Measurements from ENCODE around the gene ZNF683. TPM values are rescaled to one million over a fixed set of nuclear protein-coding genes. Genes with fewer than 3 reads are reported as not detected.

ZNF683 gene
- total and polyA plus RNA-seq, 2 donors (not counting 1 experiment from before 2014, with no cell fraction given) = not detected

DNA sequence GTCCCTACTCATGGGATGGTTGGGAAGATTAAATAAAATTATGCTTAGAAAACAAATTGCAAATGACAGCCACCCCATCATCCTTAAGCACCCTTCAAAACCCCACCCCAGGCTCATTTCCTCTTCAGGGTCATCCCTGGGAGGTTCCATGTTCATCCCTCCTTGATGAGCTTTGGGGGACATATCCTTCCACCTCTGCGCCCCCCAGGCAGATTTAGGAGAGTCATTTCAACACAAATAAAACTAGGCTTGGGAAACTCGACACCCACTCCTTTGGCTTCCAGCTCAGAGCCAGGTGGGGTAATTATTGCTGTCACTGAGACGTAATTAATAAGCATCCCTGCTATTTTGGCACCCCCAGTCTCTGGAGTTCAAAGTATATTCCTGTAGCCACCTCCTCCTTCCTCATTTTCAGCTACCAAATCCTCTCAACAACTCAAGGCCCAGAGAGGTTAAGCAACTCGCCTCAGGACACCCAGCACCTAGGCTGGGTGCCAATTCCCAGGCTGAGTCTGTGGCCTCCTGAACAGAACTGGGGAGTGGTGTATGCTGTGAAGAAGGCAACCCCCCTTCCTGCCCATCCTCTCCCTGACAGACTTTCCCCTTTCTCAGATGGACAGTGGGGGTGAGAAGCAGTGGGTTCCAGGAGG lies 19.2 kb downstream of the ZNF683 start:
- peaks cover 13% of the 10 kb centered on the region for H3K27me3 ChIP-seq (ENCODE audit: control insufficient read depth, insufficient read depth, low read length)
- H3K4me3 ChIP-seq (replicated peaks in 1 of 4; ENCODE audit: control extremely low read depth in 1 of 4, insufficient read depth in 1 of 4, low read depth in 3 of 4, low read length in 4 of 4) = no peak overlapping the region
- no peaks in the 10 kb centered on the region for H3K36me3 ChIP-seq (ENCODE audit: control insufficient read depth, insufficient read depth, low read length)
- no peak overlapping the region for H3K27ac ChIP-seq (ENCODE audit: insufficient read depth, low read length)
- TF ChIP-seq EZH2 (IDR thresholded peaks at IDR 0.05; ENCODE audit: low read length, missing control alignments) = no peak
- TF ChIP-seq, protein P1, sequence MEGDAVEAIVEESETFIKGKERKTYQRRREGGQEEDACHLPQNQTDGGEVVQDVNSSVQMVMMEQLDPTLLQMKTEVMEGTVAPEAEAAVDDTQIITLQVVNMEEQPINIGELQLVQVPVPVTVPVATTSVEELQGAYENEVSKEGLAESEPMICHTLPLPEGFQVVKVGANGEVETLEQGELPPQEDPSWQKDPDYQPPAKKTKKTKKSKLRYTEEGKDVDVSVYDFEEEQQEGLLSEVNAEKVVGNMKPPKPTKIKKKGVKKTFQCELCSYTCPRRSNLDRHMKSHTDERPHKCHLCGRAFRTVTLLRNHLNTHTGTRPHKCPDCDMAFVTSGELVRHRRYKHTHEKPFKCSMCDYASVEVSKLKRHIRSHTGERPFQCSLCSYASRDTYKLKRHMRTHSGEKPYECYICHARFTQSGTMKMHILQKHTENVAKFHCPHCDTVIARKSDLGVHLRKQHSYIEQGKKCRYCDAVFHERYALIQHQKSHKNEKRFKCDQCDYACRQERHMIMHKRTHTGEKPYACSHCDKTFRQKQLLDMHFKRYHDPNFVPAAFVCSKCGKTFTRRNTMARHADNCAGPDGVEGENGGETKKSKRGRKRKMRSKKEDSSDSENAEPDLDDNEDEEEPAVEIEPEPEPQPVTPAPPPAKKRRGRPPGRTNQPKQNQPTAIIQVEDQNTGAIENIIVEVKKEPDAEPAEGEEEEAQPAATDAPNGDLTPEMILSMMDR (conservative IDR thresholded peaks at IDR 0.05 in 1 of 2, IDR thresholded peaks at IDR 0.05 in 1 of 2; ENCODE audit: low read depth in 1 of 2, low read length in 2 of 2) = no peak
- no peaks in the 10 kb centered on the region for H3K79me2 ChIP-seq (ENCODE audit: control insufficient read depth, insufficient read depth, low read length)
- H2AFZ ChIP-seq (ENCODE audit: low read length) = no peak overlapping the region
- H4K20me1 ChIP-seq (ENCODE audit: control insufficient read depth, extremely low read depth, insufficient read depth, low read length) = no peaks in the 10 kb centered on the region
- H3K9me3 ChIP-seq (ENCODE audit: control insufficient read depth, insufficient read depth, low read depth, low read length) = no peaks in the 10 kb centered on the region
- no peak overlapping the region for H3K9ac ChIP-seq (ENCODE audit: insufficient read depth, low read length)
- H3K4me2 ChIP-seq (ENCODE audit: extremely low read depth, insufficient read depth, low read length) = no peak overlapping the region
- no peaks in the 10 kb centered on the region for H3K4me1 ChIP-seq (ENCODE audit: control insufficient read depth, extremely low read depth, insufficient read depth, low read length)
- DNase-seq (ENCODE audit: low read depth in 2 of 2) = no peak

- DNase-seq (ENCODE audit: low read depth in 2 of 2) = no peak
- TF ChIP-seq EZH2 (IDR thresholded peaks at IDR 0.05; ENCODE audit: low read length, missing control alignments) = no peak
- TF ChIP-seq, protein P1 (conservative IDR thresholded peaks at IDR 0.05 in 1 of 2, IDR thresholded peaks at IDR 0.05 in 1 of 2; ENCODE audit: low read depth in 1 of 2, low read length in 2 of 2) = no peak
- Histone ChIP-seq H3K27me3 (ENCODE audit: control insufficient read depth, insufficient read depth, low read length) (peaks cover 10% of the 10 kb centered on the region), H3K4me2 (ENCODE audit: extremely low read depth, insufficient read depth, low read length) (no peak overlapping the region), H4K20me1 (ENCODE audit: control insufficient read depth, extremely low read depth, insufficient read depth, low read length) (no peaks in the 10 kb centered on the region), H3K79me2 (ENCODE audit: control insufficient read depth, insufficient read depth, low read length) (no peaks in the 10 kb centered on the region), H3K4me3 (replicated peaks in 1 of 4; ENCODE audit: control extremely low read depth in 1 of 4, insufficient read depth in 1 of 4, low read depth in 3 of 4, low read length in 4 of 4) (no peak overlapping the region), H2AFZ (ENCODE audit: low read length) (no peak overlapping the region), H3K9ac (ENCODE audit: insufficient read depth, low read length) (no peak overlapping the region), H3K4me1 (ENCODE audit: control insufficient read depth, extremely low read depth, insufficient read depth, low read length) (no peaks in the 10 kb centered on the region), H3K9me3 (ENCODE audit: control insufficient read depth, insufficient read depth, low read depth, low read length) (no peaks in the 10 kb centered on the region), H3K27ac (ENCODE audit: insufficient read depth, low read length) (no peak overlapping the region), H3K36me3 (ENCODE audit: control insufficient read depth, insufficient read depth, low read length) (no peaks in the 10 kb centered on the region)
Measured at GRCh38 chr1:26352338-26352679, 20.2 kb downstream of the ZNF683 start.

- H3K36me3 ChIP-seq (ENCODE audit: control insufficient read depth, insufficient read depth, low read length) = no peaks in the 10 kb centered on the region
Measured at GRCh38 chr1:26351590-26352337, 20.8 kb downstream of the ZNF683 start.

More at GRCh38 chr1:26351590-26352337, 20.8 kb downstream of the ZNF683 start:
- DNase-seq (ENCODE audit: low read depth in 2 of 2) = peak in 1 of 2 donors; percentile 71
- Histone ChIP-seq H2AFZ (ENCODE audit: low read length) (no peak overlapping the region), H3K9me3 (ENCODE audit: control insufficient read depth, insufficient read depth, low read depth, low read length) (no peaks in the 10 kb centered on the region), H3K27ac (ENCODE audit: insufficient read depth, low read length) (no peak overlapping the region), H3K79me2 (ENCODE audit: control insufficient read depth, insufficient read depth, low read length) (no peaks in the 10 kb centered on the region), H3K27me3 (ENCODE audit: control insufficient read depth, insufficient read depth, low read length) (peaks cover 10% of the 10 kb centered on the region), H3K4me2 (ENCODE audit: extremely low read depth, insufficient read depth, low read length) (no peak overlapping the region), H4K20me1 (ENCODE audit: control insufficient read depth, extremely low read depth, insufficient read depth, low read length) (no peaks in the 10 kb centered on the region), H3K4me1 (ENCODE audit: control insufficient read depth, extremely low read depth, insufficient read depth, low read length) (no peaks in the 10 kb centered on the region), H3K4me3 (replicated peaks in 1 of 4; ENCODE audit: control extremely low read depth in 1 of 4, insufficient read depth in 1 of 4, low read depth in 3 of 4, low read length in 4 of 4) (no peak overlapping the region), H3K9ac (ENCODE audit: insufficient read depth, low read length) (no peak overlapping the region)
- no peak for TF ChIP-seq EZH2 (IDR thresholded peaks at IDR 0.05; ENCODE audit: low read length, missing control alignments)
- TF ChIP-seq, protein P1 (conservative IDR thresholded peaks at IDR 0.05 in 1 of 2, IDR thresholded peaks at IDR 0.05 in 1 of 2; ENCODE audit: low read depth in 1 of 2, low read length in 2 of 2) = no peak

Measured in fibroblast of lung (primary cell).